ENCODE measurements around the gene GUCA1C.
A peak's percentile ranks its signal among the peaks of the same experiment; 100 is the strongest.

The GUCA1C gene

DNA sequence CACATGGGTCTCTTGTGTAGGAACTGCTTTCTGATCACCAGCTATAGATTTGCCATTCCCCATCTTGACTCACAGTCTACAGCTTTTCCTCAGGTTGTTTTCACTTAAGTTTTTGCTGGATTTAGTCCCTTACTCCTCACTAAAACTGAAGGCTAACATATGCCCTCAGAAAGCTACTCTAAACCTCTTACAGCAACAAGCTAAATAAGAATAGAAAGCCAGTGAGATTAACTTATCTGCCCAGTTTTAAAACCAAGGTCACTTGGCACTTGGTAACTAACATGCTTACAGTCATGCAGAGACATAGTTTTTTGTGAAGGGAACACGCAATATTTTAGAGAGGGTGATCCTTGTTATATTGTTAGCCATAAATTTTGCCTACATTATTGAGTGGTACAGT lies at the start of gene GUCA1C:
Gene GUCA1C, minus strand, starts transcription at position 180 of the 400 bp plus-strand sequence. Its CDS starts 117 bp downstream, at position 63.
- DNase-seq: no peak

DNA sequence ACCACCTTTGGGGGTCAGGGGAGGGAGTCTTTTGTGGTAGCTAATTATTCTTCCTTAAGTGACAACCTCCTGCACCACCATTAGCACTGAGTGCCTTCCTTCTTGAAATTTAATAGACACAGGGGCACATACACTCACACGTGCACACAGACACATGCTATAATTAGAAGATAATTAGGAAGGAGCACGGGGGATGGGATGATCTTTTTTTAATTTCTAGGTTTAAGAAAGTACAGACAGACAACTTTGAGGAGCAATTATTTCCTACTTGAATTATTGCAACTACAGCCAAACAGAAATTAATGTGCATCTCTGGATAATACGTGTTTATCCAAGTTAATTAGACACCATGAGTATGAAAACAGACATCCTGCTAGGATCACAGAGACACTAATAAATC lies 44.8 kb upstream of the GUCA1C start:
- no peak for DNase-seq

- no peak for DNase-seq
Measured at GRCh38 chr3:108985844-108986243, 32.2 kb upstream of the GUCA1C start.

- DNase-seq: no peak
Measured at GRCh38 chr3:108983051-108983450, 29.4 kb upstream of the GUCA1C start.

GRCh38 chr3:108976058-108976457 lies 22.4 kb upstream of the GUCA1C start:
- DNase-seq: no peak

DNA sequence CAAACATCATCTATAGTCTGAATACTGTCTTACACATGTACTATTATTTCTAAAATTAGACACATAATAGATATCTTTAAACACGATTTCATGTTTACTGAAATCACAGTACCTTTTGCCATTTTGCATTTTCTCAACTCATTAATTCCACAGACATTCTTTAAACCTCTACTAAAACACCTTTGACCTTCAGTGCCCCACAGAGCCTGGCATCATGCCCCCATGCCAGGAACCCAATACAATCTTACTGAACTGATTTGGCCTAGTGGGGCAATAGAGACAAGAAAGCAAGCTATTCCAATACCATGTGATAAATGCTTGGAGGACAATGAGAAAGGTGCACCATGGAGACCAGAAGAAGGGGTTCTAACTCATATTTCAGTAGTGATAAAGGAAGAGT lies 19.3 kb upstream of the GUCA1C start:
- no peak for DNase-seq

- no peak for DNase-seq
Measured at GRCh38 chr3:108972482-108972881, 18.8 kb upstream of the GUCA1C start.

DNA sequence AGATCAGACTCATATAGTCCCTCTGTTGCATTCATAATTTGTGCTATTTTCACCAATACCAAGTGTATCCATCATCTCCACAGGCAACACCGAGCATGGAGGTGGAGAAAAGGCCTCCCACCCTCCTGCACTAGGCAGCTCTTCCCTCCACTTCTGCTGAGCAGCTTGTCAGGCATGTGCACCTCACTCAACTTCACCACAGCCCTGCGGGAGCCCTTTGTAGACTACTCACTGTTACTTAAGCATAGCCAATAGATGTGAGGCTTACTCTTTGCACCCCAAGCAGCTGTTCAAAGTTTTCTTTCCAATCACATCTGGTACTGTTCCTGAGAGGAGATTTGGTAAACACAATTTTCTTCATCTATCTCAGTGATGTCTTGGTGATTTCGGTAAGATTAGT lies 16.9 kb upstream of the GUCA1C start:
- DNase-seq: no peak

DNA sequence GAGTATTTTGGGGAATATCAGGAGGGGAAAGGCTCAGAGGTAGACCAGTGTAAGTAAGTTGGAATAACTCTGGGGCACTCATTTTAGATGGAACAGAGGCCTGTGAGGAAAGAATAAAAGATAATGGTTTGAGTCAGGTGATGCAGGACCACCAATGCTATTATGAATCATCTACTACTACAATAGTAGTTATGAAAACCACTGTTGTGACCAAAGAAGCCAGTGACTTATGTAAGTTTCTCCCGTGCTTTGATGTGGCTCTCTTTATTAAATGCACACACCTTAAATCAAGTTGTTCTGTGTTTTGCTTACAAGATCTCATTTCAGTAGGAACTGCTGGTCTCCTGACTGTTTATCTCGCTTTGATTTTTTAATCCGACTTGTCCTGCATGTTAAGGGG lies 13.1 kb upstream of the GUCA1C start:
- DNase-seq: no peak

DNA sequence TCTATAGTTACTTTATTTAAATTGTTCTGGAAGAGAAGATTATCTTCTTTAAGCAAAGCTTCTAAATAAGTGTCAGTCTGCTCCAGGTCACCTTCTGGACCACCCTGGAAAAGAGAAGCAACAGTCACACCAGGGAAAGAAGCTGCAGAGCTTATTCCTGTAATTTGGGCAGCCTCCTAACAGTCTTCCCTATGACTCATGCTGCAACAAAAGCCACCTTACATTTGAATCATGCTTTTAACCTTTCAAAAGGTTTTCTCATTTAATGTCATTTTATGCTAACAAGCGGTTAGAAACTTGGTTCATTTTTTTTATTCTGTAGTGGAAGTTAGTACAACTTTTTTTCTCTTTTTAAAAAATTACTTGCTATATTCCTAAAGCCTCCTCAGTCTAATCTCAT lies 5.3 kb upstream of the GUCA1C start:
- DNase-seq: no peak

GRCh38 chr3:108953210-108953609 lies 469 bp downstream of the GUCA1C start:
- no peak for DNase-seq

- DNase-seq: no peak
Measured at GRCh38 chr3:108951820-108952501, 1.7 kb downstream of the GUCA1C start.

DNA sequence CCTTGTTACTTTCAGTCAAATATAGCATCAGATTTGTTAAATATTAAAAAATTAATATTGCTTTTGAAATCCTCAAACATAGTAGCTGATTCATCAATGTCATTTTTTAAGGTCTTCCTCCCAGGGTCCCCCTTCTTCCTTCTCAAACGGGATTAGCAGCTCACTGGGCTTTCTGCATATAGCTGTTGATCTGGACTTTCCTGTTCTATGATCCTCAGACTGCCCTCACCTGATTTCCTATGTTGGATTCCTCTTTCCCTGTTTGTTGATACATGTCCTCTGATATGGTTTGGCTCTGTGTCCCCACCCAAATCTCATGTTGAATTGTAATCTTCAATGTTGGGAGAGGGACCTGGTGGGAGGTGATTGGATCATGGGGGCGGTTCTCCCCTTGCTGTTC lies 5.8 kb downstream of the GUCA1C start:
- no peak for DNase-seq

- peak in 1 of 2 experiments; percentile 42 for DNase-seq
Measured at GRCh38 chr3:108946292-108947285, 7.1 kb downstream of the GUCA1C start.

GRCh38 chr3:108940568-108941263 lies 13.0 kb downstream of the GUCA1C start:
- DNase-seq: no peak

DNA sequence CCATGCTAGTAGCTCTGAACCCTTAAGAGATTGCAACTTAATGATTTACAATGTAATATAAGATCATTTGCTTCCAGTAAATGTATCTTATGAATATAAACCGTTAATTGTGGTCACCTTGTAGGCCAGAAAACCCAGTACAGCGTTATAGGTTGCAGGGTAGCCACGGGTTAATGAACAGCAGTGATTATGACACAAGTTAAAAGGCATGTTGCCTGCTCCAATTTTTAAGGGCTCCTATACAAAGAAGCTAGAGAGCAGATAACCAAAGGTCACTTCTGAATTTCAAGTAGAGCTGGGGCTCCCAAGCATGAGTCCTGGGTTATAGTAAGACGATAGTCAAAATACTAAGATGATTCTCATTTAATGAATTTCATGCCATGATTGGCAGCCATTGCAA lies 13.5 kb downstream of the GUCA1C start:
- DNase-seq: no peak

DNA sequence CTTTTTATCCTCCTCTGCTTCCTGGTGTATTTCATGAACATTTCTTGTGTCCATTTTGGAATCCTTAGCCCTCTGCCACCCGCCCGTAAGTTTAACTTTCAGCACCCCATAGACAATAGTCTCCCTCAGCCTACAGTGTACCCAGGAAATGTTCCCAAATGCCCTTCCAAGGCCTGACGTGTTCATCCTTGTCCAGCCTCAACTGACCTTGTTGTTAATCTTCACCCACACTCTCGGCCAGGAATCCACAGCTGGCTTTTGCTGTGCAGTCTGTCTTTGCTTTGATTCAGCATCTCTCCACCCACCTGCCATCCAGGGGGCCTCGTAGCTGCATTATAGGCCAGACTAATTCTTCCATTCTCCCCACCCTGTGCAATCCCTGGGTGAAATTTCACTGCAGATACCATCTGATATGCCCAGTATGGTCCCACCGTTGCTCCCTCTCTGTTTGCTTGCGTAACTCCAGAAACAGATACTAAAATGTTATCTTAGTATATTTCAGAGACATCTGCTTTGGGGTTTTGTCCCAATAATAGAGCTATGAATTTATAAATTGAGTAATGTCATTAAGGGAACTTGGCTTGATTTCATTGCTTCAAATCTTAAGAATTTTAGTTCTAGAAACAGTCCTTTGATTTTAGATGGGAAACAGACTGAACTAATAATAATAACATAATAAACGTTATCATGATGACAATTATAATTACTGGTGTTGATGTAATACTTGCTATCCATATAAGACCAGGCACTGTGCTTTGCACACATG lies 16.6 kb downstream of the GUCA1C start:
- DNase-seq: no peak

DNA sequence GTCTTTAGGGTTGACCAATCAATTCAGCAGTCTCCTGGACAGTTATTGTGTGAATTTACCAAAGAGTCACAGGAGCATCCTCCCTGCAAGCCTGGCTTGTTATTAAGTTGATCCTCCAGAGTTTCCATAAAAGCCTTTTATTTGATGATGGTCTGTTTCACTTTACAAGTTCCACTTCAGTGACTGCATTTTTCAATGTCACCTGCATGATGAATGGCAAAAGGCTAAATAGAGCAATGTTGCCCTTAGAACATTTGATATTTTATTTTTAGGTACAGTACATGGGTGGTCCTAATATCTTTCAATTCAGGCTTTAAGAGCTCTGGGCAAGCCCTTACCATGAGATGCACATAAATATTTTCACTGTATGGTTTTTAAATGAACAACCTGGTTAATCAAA lies 22.6 kb downstream of the GUCA1C start:
- DNase-seq: no peak

- no peak for DNase-seq
Measured at GRCh38 chr3:108918866-108919265, 34.8 kb downstream of the GUCA1C start.

DNA sequence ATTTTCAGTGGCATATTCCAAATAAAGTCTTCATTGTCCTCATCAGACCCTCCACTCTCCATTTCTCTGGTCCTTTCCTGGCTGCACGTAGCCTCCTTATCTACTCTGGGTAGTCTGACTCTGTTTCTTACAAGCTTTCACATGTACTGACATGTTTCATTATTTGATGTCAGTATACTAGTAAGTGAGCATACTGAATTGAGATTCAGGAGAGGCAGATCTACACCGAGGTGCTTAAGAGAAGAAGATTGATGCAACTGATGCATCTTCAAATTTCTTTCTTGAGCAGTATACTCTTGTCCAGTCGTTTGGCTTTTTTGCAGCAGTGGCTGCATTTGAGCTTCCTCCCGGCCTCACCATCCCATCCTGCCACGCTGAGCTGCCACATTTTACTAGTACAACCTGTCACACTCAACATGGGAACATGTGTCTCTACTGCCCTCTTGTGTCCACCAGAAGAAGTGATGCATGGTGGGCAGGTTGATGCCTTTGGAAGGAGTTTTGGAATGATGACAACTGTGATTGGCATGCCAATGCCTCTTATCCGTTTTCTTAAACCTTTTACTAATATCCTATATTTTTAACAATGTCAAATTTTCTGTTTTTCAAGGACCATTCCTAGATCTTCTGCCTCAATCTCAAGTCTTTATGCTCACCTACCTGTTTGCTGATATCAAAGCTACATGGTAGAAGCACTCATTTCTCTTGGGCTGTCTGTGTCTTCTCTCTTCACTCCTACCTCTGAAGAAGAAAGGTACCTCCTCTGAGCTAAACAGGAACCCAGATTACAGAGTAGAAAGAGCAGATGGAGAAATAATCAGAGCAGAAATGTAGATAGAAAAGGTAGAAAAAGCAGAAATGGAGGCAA lies 38.7 kb downstream of the GUCA1C start:
- peak; percentile 40 to 71 for DNase-seq

DNA sequence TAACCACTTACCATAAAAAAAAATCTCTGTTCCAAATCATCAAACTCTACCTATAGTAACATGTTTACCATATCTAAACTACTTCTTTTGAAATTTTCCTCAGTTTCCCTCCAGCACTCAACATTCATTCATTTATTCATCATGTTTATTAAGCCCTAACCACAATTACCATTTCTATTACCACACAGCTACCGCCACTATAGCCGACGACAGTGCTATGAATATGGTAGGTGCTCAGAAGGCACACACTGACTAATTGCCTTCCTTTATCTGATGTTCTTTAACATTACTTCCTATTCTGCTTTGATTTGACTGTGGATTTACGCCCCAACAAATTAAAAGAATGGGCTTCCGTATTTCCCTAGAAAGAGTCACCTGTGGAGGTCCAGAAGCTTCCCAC lies 43.9 kb downstream of the GUCA1C start:
- DNase-seq: no peak

DNA sequence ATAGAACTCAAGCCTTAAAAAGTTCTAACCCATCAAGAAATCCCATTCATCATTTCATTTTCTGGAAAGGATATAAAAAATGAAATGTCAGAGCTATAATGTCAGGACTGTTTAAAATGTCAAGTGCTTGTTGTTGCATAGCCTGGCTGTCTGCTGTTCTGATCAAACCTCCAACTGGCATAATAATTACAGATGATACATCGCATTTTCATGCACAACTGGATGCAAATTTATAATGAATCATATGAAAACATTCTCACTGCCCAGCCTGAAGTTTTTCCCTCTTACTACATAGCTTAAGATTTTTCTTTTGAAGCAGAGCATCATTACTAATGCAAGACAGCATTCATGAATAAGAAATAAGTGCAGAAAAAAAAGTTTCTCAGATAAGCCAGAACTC lies 46.5 kb downstream of the GUCA1C start:
- DNase-seq: no peak

Measured in NCI-H2081 (cell line).